Stomach (tissue), 4 donors: Measurements from ENCODE around the gene FUT6.

Experiments
- EP300 ChIP-seq: sonication (generic); formaldehyde crosslinking; IDR thresholded peaks from one replicate; pipeline ENCODE4 v1.6.1; 2017; ENCODE audit warnings: antibody characterized with exemption
- TF ChIP-seq, protein P1 (sequence below), 7 experiments: fragments of 450-650 bp in 4 of 7; fragments of 200-600 bp in 3 of 7; sonication (generic) in 3 of 7; IDR thresholded peaks; one replicate each; pipeline ENCODE4 v1.5.1; 2016 to 2019; ENCODE audit warnings: antibody characterized with exemption in 7 of 7, control low read depth in 2 of 7, mild to moderate bottlenecking in 1 of 7

DNA sequence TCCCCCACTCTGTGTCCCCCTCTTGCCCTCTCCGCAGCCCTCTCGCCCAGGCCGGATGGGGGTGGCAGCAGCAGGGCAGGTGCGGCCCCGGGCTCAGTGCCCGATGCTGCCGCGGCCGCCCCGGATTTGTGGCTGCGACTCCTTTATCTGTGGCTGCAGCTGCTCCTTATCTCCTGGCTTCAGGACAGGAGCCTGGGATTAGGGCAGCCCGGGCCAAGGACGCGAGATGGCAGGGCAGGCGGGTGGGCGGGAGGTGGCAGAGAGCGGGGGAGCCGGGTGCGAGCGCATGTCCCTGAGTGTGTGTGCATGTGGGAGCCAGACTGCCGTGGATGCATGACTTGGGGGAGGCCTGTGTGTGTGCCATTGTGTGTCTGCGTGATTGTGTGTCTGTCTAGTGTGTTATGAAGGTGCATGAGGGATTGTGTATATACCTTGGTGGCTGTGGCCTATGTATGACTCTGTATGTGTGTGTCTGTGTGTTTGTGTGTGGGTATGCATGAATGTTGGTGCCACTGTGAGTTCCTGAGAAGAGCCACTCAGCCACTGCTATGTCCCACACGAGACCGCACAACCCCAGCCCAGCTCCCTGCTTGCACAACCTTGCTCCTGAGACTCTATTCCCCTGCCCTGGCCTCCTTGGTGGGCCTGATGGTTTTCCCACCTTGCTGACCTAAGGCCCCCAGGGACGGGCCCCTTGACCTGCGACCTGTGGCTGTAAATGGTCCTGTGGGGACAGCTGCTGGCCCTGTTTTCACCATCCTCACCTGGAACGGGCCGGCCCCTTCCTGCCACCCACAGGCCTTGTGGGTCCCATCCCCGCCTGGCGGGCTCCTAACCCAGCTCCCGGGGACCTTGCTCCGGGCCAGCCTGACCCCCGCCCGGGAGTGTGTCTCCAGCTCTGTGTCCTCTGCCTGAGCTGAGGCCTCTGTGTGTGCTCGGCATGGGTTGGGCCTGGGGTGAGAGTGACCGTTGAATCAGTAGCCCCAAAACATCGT, 40.0 kb downstream of the FUT6 start:
- no peak for TF ChIP-seq EP300
- TF ChIP-seq, protein P1, sequence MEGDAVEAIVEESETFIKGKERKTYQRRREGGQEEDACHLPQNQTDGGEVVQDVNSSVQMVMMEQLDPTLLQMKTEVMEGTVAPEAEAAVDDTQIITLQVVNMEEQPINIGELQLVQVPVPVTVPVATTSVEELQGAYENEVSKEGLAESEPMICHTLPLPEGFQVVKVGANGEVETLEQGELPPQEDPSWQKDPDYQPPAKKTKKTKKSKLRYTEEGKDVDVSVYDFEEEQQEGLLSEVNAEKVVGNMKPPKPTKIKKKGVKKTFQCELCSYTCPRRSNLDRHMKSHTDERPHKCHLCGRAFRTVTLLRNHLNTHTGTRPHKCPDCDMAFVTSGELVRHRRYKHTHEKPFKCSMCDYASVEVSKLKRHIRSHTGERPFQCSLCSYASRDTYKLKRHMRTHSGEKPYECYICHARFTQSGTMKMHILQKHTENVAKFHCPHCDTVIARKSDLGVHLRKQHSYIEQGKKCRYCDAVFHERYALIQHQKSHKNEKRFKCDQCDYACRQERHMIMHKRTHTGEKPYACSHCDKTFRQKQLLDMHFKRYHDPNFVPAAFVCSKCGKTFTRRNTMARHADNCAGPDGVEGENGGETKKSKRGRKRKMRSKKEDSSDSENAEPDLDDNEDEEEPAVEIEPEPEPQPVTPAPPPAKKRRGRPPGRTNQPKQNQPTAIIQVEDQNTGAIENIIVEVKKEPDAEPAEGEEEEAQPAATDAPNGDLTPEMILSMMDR (IDR thresholded peaks at IDR 0.05) = no peak
